GM19328 (cell line): ENCODE measurements around the gene TMEM147.

Experiments
- ATAC-seq: cut with Tn5 transposase; IDR thresholded peaks from one replicate; pipeline ENCODE4 v1.9.1; 2021; ENCODE audit warnings: mild to moderate bottlenecking, moderate library complexity; ENCODE audit not compliant: unreplicated experiment

TMEM147 gene

DNA sequence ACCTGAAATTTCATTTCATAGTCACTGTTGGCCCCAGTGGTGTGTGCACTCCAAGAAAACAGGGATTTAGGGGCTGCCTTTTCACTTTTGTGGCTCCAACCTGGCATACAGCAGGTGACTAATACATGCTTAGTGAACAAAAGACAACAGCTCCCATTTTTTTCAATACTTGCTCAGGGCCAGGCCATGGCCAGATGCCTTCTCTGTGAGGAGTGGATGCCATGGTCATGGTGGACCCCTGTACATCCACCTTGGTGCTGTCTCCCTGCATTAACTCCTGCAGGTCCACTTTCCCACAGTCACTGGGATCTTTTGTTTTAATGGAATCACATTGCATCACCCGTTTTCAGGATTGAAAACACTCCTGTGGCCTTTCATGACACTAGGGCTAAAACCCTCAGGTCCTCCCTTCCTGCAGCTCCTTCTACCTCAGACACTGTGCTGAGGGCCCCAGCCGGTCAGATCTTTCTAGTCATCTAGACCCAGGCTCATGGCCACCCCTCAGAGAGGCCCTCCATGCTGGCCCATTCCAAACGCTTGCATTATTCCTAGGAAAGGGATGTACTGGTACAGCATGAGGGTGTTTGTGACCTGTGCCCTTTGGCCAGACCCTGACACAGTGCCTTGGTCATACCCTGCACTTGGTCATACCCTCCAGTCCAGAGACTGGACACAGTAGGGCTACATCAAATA is 1.2 kb upstream of the TMEM147 start:
- no peak for ATAC-seq

DNA sequence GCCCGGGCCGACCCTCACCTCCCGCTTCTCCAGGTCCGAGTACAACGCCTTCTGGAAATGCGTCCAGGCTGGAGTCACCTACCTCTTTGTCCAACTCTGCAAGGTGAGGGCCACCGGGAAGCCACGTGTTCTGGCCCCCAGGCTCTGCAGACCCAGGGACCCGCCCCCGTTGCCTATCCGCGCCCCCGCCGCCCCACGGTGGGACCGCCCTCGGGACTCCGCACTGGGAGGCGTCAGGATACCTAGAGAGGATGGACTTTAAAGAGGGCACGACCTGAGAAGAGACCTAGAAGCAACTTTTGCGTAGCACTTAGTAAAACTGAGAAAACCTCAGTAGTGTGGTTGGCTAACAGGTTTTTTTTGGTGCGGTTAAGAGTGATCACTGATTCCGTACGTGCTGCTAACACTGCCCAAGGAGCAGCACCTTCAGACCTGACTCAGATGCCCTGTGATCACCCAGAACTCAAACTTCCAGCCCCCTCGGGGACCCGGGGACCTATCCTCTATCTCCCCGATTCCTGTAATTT is 492 bp downstream of the TMEM147 start:
- peak; percentile 26 for ATAC-seq

DNA sequence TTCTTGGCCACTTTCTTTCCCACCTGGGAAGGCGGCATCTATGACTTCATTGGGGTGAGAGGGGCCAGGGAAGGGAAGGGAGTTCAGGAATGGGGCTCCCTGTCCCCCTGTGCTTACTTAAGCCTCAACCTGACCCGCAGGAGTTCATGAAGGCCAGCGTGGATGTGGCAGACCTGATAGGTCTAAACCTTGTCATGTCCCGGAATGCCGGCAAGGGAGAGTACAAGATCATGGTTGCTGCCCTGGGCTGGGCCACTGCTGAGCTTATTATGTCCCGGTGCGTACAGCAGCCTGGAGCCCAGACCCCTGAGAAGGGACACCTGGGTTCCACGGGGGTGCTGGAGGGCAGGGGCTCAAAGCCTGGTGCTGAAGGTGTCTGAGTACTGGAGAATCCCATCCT is 1.1 kb downstream of the TMEM147 start:
- ATAC-seq: no peak

DNA sequence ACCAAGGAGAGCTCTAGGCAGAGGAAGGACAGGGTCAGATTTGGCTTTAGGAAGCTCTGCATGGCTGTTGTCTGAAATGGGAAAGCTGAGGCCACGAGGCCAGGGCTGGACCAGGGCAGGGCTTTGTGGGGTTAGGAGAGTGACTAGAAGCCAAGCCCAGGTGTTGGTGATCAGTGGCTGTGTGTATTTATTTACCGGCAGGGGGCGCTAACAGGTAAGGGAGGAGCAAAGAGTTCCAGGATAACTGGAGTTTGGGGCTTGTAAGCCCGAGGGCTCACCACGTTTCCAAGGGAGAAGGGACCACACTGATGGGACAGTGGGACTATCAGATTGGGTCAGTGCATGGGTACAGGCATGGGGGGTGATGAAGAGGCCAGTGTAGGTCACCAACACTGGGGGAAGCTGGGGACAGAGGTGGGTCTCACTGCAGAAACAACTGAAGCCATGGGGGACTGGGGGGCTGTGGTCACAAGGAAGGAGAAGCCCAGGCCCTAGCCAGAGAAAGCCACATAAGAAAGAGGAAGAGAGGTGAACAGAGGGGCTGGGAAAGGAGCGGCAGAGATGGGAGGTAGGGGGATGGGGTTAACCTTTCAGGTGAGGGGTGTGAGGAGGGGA is 3.9 kb downstream of the TMEM147 start:
- no peak for ATAC-seq

DNA sequence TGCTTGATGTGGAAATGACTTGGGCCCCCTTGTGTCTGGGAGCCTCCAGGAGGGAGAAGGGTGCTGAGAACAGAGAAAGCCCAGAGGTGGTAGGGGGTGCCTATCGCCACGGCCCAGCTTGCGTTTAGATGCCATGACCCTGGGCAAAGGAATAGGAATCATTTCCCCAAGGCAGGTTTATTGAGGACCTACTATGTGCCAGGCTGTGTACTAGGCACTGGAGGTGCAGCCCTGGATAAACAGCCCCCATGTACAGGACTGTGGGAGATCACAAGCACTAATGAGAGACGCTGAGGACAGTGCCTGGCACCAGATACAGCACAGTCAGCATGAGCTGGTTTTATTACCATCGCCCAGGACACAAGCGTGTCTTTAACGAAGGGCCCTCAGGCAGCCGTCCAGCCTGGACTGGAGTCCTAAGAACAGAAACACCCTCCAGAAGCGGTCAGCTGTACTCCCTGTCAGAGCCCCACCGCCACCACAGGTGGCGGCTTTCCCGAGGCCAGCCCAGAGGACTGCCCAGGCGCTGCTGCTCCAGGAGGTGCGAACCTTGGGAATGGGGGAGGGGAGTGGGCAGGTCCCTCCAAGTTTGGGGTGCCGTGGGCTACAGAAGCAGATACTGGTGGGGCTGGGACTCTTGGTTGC is 4.6 kb downstream of the TMEM147 start:
- no peak for ATAC-seq

DNA sequence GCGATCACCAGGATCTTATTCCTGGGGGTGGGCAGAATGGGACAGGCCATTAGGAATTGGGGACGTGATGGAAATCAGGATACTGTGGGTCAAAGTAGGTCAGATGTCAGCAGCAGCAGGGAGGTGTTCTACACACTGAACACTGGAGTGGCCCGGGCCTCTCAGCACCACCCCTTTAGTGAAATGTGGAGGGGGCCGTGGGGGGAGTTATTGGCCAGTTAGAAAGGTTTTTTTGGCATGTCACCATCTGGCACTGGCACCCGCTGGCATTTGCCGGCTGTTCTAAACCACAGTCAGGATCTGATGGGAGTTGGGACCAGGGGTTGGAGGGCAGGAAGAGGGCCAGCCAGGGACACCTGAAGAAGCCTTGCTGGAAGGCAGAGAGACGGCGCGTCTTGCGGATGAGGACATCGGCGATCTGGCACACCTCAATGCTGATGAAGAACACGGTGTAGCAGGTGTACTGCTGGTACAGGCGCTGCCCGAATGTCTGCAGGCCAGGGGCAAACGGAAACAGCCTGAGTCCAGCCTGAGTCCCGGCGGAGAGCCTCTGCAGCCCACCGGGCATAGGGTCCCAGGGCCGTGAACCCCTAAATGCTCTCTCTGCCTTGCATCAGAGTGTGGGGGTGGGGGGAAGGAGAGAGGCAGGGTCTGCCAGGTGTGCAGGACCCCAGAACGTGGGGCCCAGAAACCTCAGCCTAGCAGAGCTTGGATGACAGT is 5.8 kb downstream of the TMEM147 start:
- no peak for ATAC-seq

DNA sequence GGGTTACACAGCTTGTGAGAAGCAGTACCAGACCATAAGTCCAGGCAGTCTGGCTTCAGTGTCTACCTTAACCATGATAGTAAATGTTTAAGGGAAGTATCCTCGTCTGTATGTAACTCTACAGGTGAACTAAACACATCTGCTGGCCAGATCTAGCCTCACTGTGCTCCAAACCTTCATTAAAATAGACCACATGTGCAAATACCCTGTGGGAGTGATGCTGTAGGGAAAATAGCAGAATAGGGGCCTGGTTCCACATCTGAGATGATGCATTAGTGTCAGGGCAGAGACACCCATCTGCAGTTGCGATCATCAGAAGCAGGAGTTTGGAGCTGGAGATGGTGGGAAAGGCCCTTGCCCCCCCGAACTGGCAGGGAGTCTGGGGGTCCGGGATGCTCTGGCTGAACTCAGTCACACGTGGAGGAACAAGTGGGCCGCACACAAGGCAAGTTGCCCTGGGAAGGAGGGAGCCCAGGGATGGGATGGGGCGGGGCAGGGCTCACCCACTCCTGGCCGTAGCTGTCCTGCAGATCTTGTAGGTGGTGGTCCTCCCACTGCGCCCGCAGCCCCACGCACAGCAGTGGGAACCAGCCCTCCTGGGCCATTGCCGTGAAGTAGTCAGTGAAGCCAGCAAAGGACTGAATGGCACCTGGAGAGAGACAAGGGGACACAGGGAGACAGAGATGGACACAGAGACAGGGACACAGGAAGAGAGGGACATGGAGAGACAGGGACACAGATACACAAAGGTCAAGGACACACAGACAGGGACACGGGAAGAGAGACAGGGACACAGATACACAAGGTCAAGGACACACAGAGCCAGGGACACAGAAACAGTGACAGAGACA is 7.3 kb downstream of the TMEM147 start:
- no peak for ATAC-seq

DNA sequence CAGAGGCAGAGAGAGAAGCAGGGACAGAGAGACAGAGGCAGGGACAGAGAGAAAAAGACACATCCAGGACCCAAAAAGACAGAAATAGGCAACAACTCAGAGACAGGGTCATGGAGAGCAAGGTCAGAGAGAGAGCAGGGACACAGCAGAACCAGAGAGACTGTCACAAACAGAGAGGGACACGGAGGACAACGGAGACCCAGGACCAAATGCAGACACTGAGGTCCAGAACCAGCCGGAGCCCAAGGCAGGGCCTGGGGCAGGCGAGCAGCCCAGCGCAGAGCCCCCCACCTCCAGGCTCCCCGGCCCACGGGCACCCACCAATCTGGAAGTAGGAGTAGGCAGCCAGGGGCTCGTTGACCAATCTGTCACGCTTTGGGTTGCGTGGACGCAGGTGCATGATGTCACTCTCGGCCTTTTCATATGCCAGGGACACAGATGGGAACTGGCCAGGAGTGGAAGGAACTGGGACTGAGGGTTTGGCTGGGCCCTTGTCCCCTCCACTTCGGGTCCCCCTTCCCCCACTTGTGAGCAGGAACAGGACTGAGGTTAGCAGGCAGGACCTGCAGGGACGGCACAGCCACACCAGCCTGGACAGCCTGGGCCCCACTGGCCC is 8.1 kb downstream of the TMEM147 start:
- no peak for ATAC-seq

DNA sequence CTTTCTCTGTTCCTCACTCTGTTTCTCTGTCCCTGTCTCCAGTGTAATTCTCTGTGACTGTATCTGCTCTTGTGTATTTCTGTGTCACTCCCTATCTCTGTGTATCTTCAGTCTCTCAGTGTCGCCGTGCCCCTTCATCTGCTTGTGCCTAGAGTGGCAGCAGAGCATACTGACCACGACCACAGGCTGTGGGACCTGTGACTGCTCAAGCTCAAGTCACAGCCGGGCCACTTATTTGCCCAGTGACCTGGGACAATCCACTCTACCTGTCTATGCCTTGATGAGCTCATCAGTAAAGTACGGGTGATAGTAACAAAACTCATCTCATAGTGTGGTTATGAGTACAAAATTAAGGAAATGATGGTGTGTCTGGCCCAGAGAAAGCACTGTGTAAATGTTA is 8.7 kb downstream of the TMEM147 start:
- no peak for ATAC-seq

DNA sequence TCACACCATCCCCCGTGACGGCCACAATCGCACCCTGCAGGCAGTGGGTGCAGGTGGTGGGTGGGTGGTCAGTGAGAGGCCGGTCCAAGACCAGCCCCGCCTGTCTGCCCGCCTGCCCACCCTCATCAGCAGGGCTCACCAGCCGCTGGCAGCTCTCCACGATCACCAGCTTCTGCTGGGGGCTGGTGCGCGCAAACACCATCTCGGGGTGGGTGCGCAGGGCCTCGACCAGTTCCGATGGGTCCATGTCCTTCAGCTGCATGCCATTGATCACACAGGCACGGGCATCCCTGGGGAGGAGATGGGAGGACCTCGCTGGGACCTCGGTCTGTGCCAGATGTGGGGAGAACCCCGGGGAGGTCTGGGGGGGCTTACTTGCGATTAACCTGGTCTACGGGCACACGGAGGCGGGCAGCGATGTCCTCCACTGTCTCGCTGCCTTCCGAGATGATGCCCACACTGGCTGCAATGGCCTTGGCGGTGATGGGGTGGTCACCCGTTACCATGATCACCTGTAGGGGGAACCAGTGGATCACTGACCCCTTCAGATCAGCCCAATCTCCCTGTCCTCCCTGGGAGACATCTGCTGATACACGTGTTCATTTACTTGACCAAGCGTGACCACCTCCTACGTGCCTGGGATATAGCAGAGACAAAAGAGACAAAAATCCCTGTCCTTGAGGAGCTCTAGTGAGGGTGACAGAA is 10.0 kb downstream of the TMEM147 start:
- ATAC-seq: no peak

DNA sequence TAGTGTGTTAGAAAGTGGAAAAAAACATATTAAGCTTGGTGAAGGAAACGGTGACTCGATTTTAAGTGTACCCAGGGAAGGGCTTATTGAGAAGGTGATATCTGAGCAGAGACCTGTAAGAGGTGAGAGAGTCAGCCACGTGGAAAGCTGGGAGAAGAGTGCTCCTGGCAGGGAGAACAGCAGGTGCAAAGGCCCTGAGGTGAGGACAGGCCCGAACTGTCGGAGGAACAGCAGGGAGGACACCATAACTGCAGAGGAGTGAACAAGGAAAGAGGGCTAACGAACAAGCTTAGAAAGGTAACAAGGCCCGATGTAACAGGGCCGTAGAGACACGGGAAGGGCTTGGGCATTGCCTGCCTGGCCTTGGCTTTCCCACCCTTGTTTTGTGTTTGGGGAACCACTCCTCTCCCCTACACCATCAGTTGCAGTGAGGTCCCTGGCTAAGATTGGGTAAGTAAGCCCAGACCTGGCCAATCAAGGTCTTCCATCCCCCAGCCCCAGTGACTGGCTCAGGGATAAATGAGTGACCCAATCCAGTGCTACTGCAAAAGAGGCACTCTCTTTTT is 10.7 kb downstream of the TMEM147 start:
- no peak for ATAC-seq

DNA sequence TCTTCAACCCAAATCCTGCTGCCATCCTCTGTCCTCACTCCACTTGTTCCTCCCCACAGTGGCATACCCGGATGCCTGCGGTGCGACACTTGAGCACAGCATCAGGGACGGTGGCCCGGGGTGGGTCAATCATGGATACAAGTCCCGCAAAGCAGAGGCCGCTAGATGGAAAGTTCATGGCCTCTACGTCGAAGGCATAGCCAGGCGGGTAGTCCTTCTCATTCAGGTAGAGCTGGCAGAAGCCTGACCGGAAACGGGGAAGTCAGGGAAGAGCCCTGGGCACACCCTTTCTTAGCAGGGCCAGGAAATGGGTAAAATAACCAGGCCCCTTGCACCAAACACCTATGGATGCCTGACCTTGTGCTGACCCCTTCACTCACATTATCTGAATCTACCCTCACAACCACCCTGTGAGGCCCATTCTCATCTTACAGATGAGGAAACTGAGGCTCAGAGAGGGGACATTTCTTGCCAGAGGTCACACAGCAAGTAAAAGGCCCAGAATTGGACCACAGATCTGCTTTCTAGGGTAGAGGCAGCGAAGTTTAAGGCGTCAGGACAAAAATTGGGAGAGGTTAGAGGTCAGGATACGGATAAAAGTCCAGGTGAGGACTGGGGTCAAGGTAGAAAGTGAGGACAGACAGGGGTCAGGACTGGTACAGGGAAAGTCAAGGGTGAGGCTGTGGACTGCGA is 11.6 kb downstream of the TMEM147 start:
- ATAC-seq: no peak

DNA sequence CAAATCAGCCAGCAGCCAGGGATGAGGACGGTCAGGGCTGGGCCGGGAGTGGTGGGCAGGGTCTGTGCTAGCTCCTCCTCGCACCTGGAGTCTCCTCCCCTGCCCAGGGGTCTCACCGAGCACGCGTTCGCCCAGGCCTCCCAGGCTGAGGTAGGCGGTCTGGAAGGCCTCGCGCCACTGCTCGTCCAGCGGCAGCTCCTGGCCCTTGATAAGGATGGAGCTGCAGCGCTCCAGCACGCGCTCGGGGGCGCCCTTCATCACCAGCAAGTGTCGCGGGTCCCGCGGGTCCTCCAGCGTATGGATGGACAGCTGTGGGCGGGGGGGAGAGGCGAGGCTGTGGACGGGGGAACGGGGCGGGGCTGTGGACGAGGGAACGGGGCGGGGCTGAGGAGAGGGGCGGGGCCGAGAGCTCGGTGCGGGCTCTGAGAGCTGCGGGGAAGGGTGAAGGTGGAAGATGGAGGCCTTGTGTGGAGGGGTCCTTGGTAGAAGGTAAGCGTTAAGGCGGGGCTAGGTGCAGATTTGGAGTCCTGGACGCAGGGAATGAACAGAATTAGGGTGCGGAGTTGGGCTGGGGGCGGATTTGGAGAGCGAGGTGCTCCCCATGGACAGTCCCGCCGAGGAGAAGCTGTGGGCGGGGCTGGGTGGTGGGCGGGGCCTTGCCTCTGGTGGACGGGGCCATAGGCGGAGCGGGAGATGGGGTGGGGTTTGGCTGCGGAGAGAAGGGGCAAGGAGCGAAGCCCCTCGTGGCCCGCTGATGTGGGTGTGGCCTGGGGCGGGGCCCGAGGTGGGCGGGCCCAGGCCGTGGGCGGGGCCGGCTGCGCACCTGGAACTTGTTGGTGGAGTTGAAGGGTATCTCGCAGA is 12.3 kb downstream of the TMEM147 start:
- ATAC-seq: no peak

DNA sequence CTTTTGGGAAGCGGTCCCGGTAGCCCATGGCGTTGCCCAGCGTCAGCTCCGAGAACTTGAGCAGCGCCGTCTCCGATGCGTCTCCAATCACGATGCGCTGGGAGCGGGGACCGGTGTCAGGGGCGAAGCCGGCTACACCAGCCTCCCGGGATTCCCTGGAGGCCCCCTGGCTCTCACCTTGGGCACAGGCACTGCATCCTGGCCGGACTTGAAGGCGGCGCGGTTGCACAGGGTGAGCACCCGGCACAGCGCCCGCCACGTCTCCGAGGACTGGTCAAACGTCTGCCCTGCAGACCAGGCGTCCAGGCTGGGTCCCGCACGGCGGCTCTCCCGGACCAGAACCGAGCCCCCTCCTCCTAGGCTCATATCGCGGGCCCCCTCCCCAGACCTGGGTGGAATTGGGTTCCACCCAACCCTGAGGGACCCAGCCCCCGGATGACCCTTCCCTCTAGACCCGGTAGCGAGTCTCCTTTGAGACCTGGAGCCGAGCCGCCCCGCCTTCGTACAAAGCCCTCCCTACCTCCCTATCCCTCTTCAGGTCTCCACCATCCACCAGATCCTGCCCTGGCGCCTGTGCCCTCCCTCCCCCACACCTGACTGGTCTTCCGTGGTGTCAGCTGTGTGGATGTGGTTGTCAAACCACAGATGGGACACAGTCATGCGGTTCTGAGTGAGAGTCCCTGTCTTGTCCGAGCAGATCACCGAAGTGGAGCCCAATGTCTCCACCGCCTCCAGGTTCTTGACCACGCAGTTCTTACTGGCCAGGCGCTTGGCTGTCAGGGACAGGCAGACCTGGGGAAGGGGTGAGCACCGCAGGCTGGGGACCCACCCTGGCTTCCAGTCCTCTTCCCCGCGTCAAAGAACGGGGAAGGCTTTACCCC is 13.2 kb downstream of the TMEM147 start:
- ATAC-seq: no peak

DNA sequence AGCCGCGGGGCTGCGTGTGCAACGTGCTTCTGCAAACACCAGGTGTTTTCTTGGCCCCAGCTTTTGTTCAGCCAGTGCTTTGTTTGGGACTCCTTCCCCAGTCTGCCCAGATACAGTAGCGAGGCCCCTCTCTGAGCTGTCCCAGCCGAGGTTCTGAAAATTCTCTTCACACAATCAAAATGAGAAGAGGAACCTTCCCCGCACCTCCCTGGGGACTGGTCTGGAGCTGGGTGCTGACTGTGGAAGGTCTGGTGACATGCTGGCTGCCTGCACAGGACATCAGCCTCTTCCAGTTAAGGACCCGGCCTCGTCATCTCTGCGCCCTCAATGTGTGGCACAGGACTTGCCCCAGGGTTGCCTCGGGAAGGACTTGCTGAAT is 13.8 kb downstream of the TMEM147 start:
- no peak for ATAC-seq

DNA sequence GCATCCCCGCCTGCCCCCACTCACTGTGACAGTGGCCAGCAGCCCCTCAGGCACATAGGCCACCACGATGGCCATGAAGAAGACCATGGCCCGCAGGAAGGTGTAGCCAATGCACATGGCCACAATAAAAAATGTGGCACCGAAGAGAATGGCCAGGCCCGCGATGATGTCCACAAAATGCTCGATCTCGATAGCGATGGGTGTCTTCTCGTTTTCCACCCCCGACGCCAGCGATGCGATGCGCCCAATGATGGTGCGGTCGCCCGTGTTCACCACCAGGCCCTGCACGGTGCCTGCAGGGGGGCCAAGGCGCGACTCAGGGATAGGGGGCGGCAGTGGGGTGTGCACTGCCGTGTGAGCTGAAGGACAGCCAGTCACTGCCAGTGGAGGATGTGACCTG is 14.4 kb downstream of the TMEM147 start:
- ATAC-seq: no peak

DNA sequence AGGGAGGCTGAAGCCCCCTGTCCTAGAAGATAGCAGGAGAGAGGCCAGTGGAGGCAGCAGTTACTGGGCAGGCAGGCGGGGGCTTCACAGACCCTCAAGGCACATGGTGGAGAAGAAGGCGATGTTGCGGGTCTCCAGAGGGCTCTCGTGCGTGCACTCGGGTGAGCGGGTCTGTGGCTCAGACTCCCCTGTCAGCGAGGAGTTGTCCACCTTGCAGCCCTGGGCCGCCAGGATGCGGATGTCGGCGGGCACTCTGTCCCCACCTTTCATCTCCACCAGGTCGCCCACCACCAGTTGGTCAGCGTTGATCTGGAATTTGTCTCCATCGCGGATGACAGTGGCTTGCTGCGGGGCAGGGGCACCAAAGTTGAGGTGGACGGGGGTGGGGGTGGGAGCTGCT is 14.8 kb downstream of the TMEM147 start:
- ATAC-seq: no peak
